ENCODE data around the gene BSDC1.
"Not testable (repeated sequence)": the region's sequence is repeated elsewhere in the genome, so short reads cannot be mapped to it uniquely, and the experiment has no call there.

Gene BSDC1

GRCh38 chr1:32357614-32358013 is 36.6 kb downstream of the BSDC1 start:
- no peak for DNase-seq (ENCODE audit: low read depth in 2 of 2)
- no peak for TF ChIP-seq CTCF (IDR thresholded peaks at IDR 0.05; ENCODE audit: low read depth, low read length)
- H3K4me3 ChIP-seq (replicated peaks in 1 of 2; ENCODE audit: low read depth in 2 of 2, low read length in 2 of 2), result no peak overlapping the region

GRCh38 chr1:32356478-32356877 is 37.8 kb downstream of the BSDC1 start:
- no peak overlapping the region for H3K4me3 ChIP-seq (replicated peaks in 1 of 2; ENCODE audit: low read depth in 2 of 2, low read length in 2 of 2)
- TF ChIP-seq CTCF (IDR thresholded peaks at IDR 0.05; ENCODE audit: low read depth, low read length), result no peak
- DNase-seq (ENCODE audit: low read depth in 2 of 2), result no peak

GRCh38 chr1:32355778-32356177 is 38.5 kb downstream of the BSDC1 start:
- DNase-seq (ENCODE audit: low read depth in 2 of 2); H3K4me3 ChIP-seq (replicated peaks in 1 of 2; ENCODE audit: low read depth in 2 of 2, low read length in 2 of 2): not testable (repeated sequence)

GRCh38 chr1:32353886-32354570 is 40.2 kb downstream of the BSDC1 start:
- DNase-seq (ENCODE audit: low read depth in 2 of 2), result peak; percentile 73 to 96
- no peak for TF ChIP-seq CTCF (IDR thresholded peaks at IDR 0.05; ENCODE audit: low read depth, low read length)
- H3K4me3 ChIP-seq (replicated peaks in 1 of 2; ENCODE audit: low read depth in 2 of 2, low read length in 2 of 2), result no peak overlapping the region

GRCh38 chr1:32353431-32353830 is 40.8 kb downstream of the BSDC1 start:
- DNase-seq (ENCODE audit: low read depth in 2 of 2), result peak in 1 of 2 donors; percentile 36
- H3K4me3 ChIP-seq (replicated peaks in 1 of 2; ENCODE audit: low read depth in 2 of 2, low read length in 2 of 2), result no peak overlapping the region
- TF ChIP-seq CTCF (IDR thresholded peaks at IDR 0.05; ENCODE audit: low read depth, low read length), result no peak

- TF ChIP-seq CTCF (IDR thresholded peaks at IDR 0.05; ENCODE audit: low read depth, low read length), result no peak
- H3K4me3 ChIP-seq (replicated peaks in 1 of 2; ENCODE audit: low read depth in 2 of 2, low read length in 2 of 2), result no peak overlapping the region
- DNase-seq (ENCODE audit: low read depth in 2 of 2), result peak in 1 of 2 donors; percentile 51
These were observed 41.3 kb downstream of the BSDC1 start for GRCh38 chr1:32352831-32353383.

- peak overlapping the region; percentile 59 to 62 for H3K4me3 ChIP-seq (replicated peaks in 1 of 2; ENCODE audit: low read depth in 2 of 2, low read length in 2 of 2)
- no peak for DNase-seq (ENCODE audit: low read depth in 2 of 2)
- no peak for TF ChIP-seq CTCF (IDR thresholded peaks at IDR 0.05; ENCODE audit: low read depth, low read length)
These were observed 41.9 kb downstream of the BSDC1 start for GRCh38 chr1:32352239-32352745.

All from cardiac fibroblast (primary cell).